Left colon (tissue), 2 donors: ENCODE data around the gene DNAAF5. TPM values are rescaled to one million over a fixed set of nuclear protein-coding genes. Genes with fewer than 3 reads are reported as not detected.
A peak's percentile ranks its signal among the peaks of the same experiment; 100 is the strongest.

Experiments used
- ATAC-seq: fragments of 200-7000 bp; cut with Tn5 transposase; one replicate; pipeline ENCODE4 v1.9.1; 2020; ENCODE audit warnings: mild to moderate bottlenecking, moderate library complexity
- DNase-seq, 2 donors: peaks; one replicate each; pipeline ENCODE4 v3.0.0-alpha.2; 2020
- intact Hi-C, 2 donors: fragments of 100-400 bp; cut with DNase I in 1 of 2; cut with micrococcal nuclease in 1 of 2; formaldehyde crosslinking; loops; one replicate each; pipeline versions ENCODE4 v1.11.2 to v1.14.0; 2022; cut with DNase I, micrococcal nuclease
- total RNA-seq, 2 donors: library from RNA; stranded (reverse); fragmentation: NEBNext Ultra II Directional; extraction: Animal tissue kit (Norgen Biotek cat#: 25700); gene quantifications; one replicate each; pipeline ENCODE4 v1.2.1, GENCODE V29; 2021
- donor health status: DM: no; HTN: no; CAD: no.
- donor health status: DM: yes; HTN: yes; CAD: no.

Gene DNAAF5
- total RNA-seq, 2 donors from 2014 or later = 27.8 to 37.1 TPM

- DNase-seq = peak; percentile 67 to 75
- intact Hi-C loops = no loop called here
- peak; percentile 48 for ATAC-seq
Measured at GRCh38 chr7:727104-727805, 756 bp downstream of the DNAAF5 start, which contains the start of gene PRKAR1B. Gene PRKAR1B, minus strand, starts transcription at chr7:727281. Its CDS starts 15,776 bp downstream, at chr7:711505.

- DNase-seq (peak in 1 of 2 donors; percentile 35), ATAC-seq (peak; percentile 23)
- intact Hi-C loops = no loop called here
Measured at GRCh38 chr7:727806-728460, 1.4 kb downstream of the DNAAF5 start.

GRCh38 chr7:728602-729001, 2.1 kb downstream of the DNAAF5 start:
- DNase-seq (no peak), ATAC-seq (no peak)
- intact Hi-C loops = no loop called here

- intact Hi-C loops = no loop called here
- ATAC-seq = no peak
- no peak for DNase-seq
Measured at GRCh38 chr7:729140-730000, 2.9 kb downstream of the DNAAF5 start.

- ATAC-seq (peak; percentile 26), DNase-seq (no peak)
- intact Hi-C loops = no loop called here
Measured at GRCh38 chr7:730501-731439, 4.3 kb downstream of the DNAAF5 start.

- DNase-seq (no peak), ATAC-seq (no peak)
- intact Hi-C loops = no loop called here
Measured at GRCh38 chr7:731440-732085, 5.1 kb downstream of the DNAAF5 start.

- intact Hi-C loops = no loop called here
- ATAC-seq (peak; percentile 91), DNase-seq (peak; percentile 83 to 89)
Measured at GRCh38 chr7:732094-732541, 5.6 kb downstream of the DNAAF5 start.

- intact Hi-C loops = no loop called here
- no peak for DNase-seq
- ATAC-seq = no peak
Measured at GRCh38 chr7:732556-732955, 6.1 kb downstream of the DNAAF5 start.

- intact Hi-C loops = no loop called here
Measured at GRCh38 chr7:734214-734613, 7.7 kb downstream of the DNAAF5 start.

GRCh38 chr7:734808-735207, 8.3 kb downstream of the DNAAF5 start:
- DNase-seq (no peak), ATAC-seq (no peak)
- intact Hi-C loops = no loop called here

More at GRCh38 chr7:734214-734613, 7.7 kb downstream of the DNAAF5 start:
- no peak for ATAC-seq
- no peak for DNase-seq

- intact Hi-C loops = no loop called here
- DNase-seq = no peak
Measured at GRCh38 chr7:738241-738640, 11.7 kb downstream of the DNAAF5 start.

GRCh38 chr7:738723-739454, 12.4 kb downstream of the DNAAF5 start:
- DNase-seq (no peak), ATAC-seq (no peak)
- intact Hi-C loops = no loop called here

More at GRCh38 chr7:738241-738640, 11.7 kb downstream of the DNAAF5 start:
- no peak for ATAC-seq

- intact Hi-C loops = no loop called here
- no peak for ATAC-seq
Measured at GRCh38 chr7:739455-739982, 13.0 kb downstream of the DNAAF5 start.

GRCh38 chr7:739983-740942, 13.8 kb downstream of the DNAAF5 start:
- no peak for DNase-seq
- intact Hi-C loops = no loop called here
- ATAC-seq = peak; percentile 6

More at GRCh38 chr7:739455-739982, 13.0 kb downstream of the DNAAF5 start:
- no peak for DNase-seq

- intact Hi-C loops = no loop called here
- no peak for ATAC-seq
- DNase-seq = no peak
Measured at GRCh38 chr7:741191-741671, 14.7 kb downstream of the DNAAF5 start.

GRCh38 chr7:741850-742249, 15.4 kb downstream of the DNAAF5 start:
- DNase-seq (no peak), ATAC-seq (no peak)
- intact Hi-C loops = no loop called here
